Measurements from ENCODE around the gene PRDM8. TPM values are rescaled to one million over a fixed set of nuclear protein-coding genes. Genes with fewer than 3 reads are reported as not detected.

The PRDM8 gene
- total RNA-seq, 1 experiment from 2014 or later, result not detected

DNA sequence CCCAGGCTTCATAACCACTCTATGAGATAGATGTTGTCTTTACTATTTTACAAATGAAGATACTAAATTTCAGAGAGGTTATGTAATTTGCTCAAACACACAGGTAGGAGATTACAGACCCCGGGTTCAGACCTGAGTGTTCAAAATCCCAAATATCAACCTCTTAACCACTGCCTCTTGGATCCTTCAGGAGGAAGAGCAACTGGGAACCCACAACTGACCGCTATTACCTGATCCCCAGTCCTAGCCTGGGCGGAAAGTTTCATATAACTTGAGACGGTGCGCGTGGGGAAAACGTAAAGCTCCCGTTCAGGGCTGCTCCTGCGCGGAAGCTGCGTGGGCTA, 8.9 kb upstream of the PRDM8 start:
- POLR2A ChIA-PET, result no interaction called here
- Mint-ChIP-seq H3K9me3 (no peaks in the 10 kb centered on the region), H3K36me3 (peaks cover 2% of the 10 kb centered on the region; the same call in 1 of the 2 replicates), H3K27me3 (ENCODE audit: low read depth) (peaks cover 98% of the 10 kb centered on the region), H3K27ac (no peak overlapping the region), H3K4me3 (no peak overlapping the region), H3K4me1 (peaks cover 41% of the 10 kb centered on the region)
- no peak for ATAC-seq
- CTCF ChIA-PET, result interaction anchor here (4.0 kb wide), 1 partner anchor 14 kb away, joined by 28 read pairs; no protein-coding TSS in a partner anchor
- no peak for DNase-seq (ENCODE audit: low spot score)
- TF ChIP-seq ETV6 (CRISPR knock-in tag; IDR thresholded peaks at IDR 0.05) (no peak), FOXJ3 (CRISPR knock-in tag; IDR thresholded peaks at IDR 0.05; ENCODE audit: borderline replicate concordance) (no peak), MAX (CRISPR knock-in tag; IDR thresholded peaks at IDR 0.05) (no peak), ZNF671 (CRISPR knock-in tag; IDR thresholded peaks at IDR 0.05) (no peak), ZNF138 (CRISPR knock-in tag; conservative IDR thresholded peaks at IDR 0.05) (no peak), GABPB1 (CRISPR knock-in tag; IDR thresholded peaks at IDR 0.05) (no peak), USF2 (CRISPR knock-in tag; IDR thresholded peaks at IDR 0.05) (no peak), ZMAT4 (CRISPR knock-in tag; IDR thresholded peaks at IDR 0.05) (no peak), CREM (CRISPR knock-in tag; IDR thresholded peaks at IDR 0.05) (no peak), ZNF416 (CRISPR knock-in tag; IDR thresholded peaks at IDR 0.05) (no peak), NFE2L1 (CRISPR knock-in tag; IDR thresholded peaks at IDR 0.05) (no peak), EMX1 (CRISPR knock-in tag; IDR thresholded peaks at IDR 0.05) (no peak), IRF2 (CRISPR knock-in tag; IDR thresholded peaks at IDR 0.05; ENCODE audit: borderline replicate concordance, low read depth) (no peak), JUN (CRISPR knock-in tag; IDR thresholded peaks at IDR 0.05) (no peak), NFYB (CRISPR knock-in tag; conservative IDR thresholded peaks at IDR 0.05; ENCODE audit: low read depth) (no peak), E2F5 (CRISPR knock-in tag; IDR thresholded peaks at IDR 0.05) (no peak), STAT6 (CRISPR knock-in tag; conservative IDR thresholded peaks at IDR 0.05; ENCODE audit: low read depth) (no peak)
- TF ChIP-seq, protein P1, sequence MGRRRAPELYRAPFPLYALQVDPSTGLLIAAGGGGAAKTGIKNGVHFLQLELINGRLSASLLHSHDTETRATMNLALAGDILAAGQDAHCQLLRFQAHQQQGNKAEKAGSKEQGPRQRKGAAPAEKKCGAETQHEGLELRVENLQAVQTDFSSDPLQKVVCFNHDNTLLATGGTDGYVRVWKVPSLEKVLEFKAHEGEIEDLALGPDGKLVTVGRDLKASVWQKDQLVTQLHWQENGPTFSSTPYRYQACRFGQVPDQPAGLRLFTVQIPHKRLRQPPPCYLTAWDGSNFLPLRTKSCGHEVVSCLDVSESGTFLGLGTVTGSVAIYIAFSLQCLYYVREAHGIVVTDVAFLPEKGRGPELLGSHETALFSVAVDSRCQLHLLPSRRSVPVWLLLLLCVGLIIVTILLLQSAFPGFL (CRISPR knock-in tag; IDR thresholded peaks at IDR 0.05; ENCODE audit: borderline replicate concordance), result no peak
- TF ChIP-seq, protein P2, sequence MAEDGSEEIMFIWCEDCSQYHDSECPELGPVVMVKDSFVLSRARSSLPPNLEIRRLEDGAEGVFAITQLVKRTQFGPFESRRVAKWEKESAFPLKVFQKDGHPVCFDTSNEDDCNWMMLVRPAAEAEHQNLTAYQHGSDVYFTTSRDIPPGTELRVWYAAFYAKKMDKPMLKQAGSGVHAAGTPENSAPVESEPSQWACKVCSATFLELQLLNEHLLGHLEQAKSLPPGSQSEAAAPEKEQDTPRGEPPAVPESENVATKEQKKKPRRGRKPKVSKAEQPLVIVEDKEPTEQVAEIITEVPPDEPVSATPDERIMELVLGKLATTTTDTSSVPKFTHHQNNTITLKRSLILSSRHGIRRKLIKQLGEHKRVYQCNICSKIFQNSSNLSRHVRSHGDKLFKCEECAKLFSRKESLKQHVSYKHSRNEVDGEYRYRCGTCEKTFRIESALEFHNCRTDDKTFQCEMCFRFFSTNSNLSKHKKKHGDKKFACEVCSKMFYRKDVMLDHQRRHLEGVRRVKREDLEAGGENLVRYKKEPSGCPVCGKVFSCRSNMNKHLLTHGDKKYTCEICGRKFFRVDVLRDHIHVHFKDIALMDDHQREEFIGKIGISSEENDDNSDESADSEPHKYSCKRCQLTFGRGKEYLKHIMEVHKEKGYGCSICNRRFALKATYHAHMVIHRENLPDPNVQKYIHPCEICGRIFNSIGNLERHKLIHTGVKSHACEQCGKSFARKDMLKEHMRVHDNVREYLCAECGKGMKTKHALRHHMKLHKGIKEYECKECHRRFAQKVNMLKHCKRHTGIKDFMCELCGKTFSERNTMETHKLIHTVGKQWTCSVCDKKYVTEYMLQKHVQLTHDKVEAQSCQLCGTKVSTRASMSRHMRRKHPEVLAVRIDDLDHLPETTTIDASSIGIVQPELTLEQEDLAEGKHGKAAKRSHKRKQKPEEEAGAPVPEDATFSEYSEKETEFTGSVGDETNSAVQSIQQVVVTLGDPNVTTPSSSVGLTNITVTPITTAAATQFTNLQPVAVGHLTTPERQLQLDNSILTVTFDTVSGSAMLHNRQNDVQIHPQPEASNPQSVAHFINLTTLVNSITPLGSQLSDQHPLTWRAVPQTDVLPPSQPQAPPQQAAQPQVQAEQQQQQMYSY (CRISPR knock-in tag; IDR thresholded peaks at IDR 0.05), result no peak
